Anterior cingulate cortex (tissue), 58 donors: ENCODE measurements around the gene BBS12.

Experiments used
- DNase-seq, 58 donors: peaks; one replicate each; lab custom pipeline; 2025; lab: John Stamatoyannopoulos, UW

The BBS12 gene

DNA sequence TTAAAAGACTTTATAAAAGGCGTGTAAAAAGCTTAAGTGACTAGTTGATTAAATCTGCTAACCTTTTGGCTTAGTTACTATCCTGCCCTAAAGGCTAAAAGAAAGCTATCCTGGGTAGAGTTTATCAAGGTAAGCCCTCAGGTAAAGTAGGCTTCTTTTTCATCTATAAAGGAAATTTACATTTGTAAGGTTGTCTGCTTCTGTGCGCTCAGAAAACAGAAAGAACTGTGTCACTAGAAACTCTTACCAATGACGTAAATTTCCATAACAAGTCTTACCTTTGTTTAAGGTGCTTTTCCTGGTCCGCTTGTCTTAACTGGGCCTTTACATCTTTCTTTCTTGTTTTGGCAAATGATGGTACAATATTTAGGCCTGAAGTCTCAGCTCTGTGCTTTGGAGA lies 56.4 kb downstream of the BBS12 start:
- no peak for DNase-seq

GRCh38 chr4:122793811-122794210 lies 61.3 kb downstream of the BBS12 start:
- DNase-seq, result no peak
